Mesothelial cell of epicardium (in vitro differentiated cells): ENCODE data around the gene DLGAP3. TPM values are rescaled to one million over a fixed set of nuclear protein-coding genes. Genes with fewer than 3 reads are reported as not detected.

ENCODE experiments used
- DNase-seq, 2 experiments: peaks; one replicate each; pipeline ENCODE4 v3.0.0; 2021; ENCODE audit warnings: low spot score in 2 of 2; ENCODE audit not compliant: unreplicated experiment in 2 of 2
- H3K27ac Mint-ChIP-seq: 2 replicates; pipeline ENCODE4 v1.8.0; 2021; ENCODE audit warnings: mixed read lengths
- H3K27me3 Mint-ChIP-seq: 2 replicates; pipeline ENCODE4 v1.8.0; 2021; ENCODE audit warnings: low read depth, mixed read lengths
- H3K36me3 Mint-ChIP-seq: 2 replicates; pipeline ENCODE4 v1.8.0; 2021; ENCODE audit warnings: mixed read lengths
- H3K4me1 Mint-ChIP-seq: 2 replicates; pipeline ENCODE4 v1.8.0; 2021; ENCODE audit warnings: mixed read lengths
- H3K4me3 Mint-ChIP-seq: 2 replicates; pipeline ENCODE4 v1.8.0; 2021; ENCODE audit warnings: mild to moderate bottlenecking, moderate library complexity, mixed read lengths
- H3K9me3 Mint-ChIP-seq: 2 replicates; pipeline ENCODE4 v1.8.0; 2021; ENCODE audit warnings: mixed read lengths
- CTCF ChIP-seq: fragments of 200-600 bp; sonication (generic); IDR thresholded peaks from one replicate; pipeline ENCODE4 v1.5.0; 2021; ENCODE audit warnings: antibody characterized with exemption; ENCODE audit not compliant: unreplicated experiment
- total RNA-seq: library from RNA; stranded (reverse); gene quantifications from 3 replicates; pipeline ENCODE4 v1.2.1, GENCODE V29; 2021

Gene DLGAP3
- total RNA-seq, 1 donor from 2014 or later = 0.27 TPM

GRCh38 chr1:34898330-34898761 is 31.1 kb downstream of the DLGAP3 start:
- Mint-ChIP-seq H3K27me3 (peaks cover 49% of the 10 kb centered on the region), H3K9me3 (peaks cover under 1% of the 10 kb centered on the region), H3K4me3 (no peak overlapping the region), H3K27ac (no peak overlapping the region), H3K36me3 (no peaks in the 10 kb centered on the region), H3K4me1 (peaks cover 9% of the 10 kb centered on the region)
- no peak for TF ChIP-seq CTCF
- DNase-seq = no peak

- no peak overlapping the region for H3K27ac Mint-ChIP-seq
- no peak for TF ChIP-seq CTCF
- no peak overlapping the region for H3K4me3 Mint-ChIP-seq
- no peak for DNase-seq
- H3K9me3 Mint-ChIP-seq = peaks cover 14% of the 10 kb centered on the region
- peaks cover 34% of the 10 kb centered on the region for H3K27me3 Mint-ChIP-seq
- no peaks in the 10 kb centered on the region for H3K36me3 Mint-ChIP-seq
- peaks cover 9% of the 10 kb centered on the region for H3K4me1 Mint-ChIP-seq
Observed at GRCh38 chr1:34896612-34897011, 32.8 kb downstream of the DLGAP3 start.

- no peak for TF ChIP-seq CTCF
- Mint-ChIP-seq H3K4me1 (peaks cover 3% of the 10 kb centered on the region), H3K9me3 (peaks cover 16% of the 10 kb centered on the region), H3K36me3 (no peaks in the 10 kb centered on the region), H3K27ac (no peak overlapping the region), H3K4me3 (no peak overlapping the region), H3K27me3 (peaks cover 68% of the 10 kb centered on the region)
- no peak for DNase-seq
Observed at GRCh38 chr1:34889705-34890104, 39.7 kb downstream of the DLGAP3 start.

- no peak for TF ChIP-seq CTCF
- Mint-ChIP-seq H3K36me3 (no peaks in the 10 kb centered on the region), H3K4me1 (peaks cover 3% of the 10 kb centered on the region), H3K27ac (no peak overlapping the region), H3K27me3 (peaks cover 85% of the 10 kb centered on the region), H3K9me3 (peaks cover 12% of the 10 kb centered on the region), H3K4me3 (no peak overlapping the region)
- no peak for DNase-seq
Observed at GRCh38 chr1:34887593-34887992, 41.9 kb downstream of the DLGAP3 start.

- peak overlapping the region; percentile 47 for H3K4me3 Mint-ChIP-seq
- H3K9me3 Mint-ChIP-seq = no peaks in the 10 kb centered on the region
- DNase-seq = peak in 1 of 2 experiments; percentile 71
- peaks cover 92% of the 10 kb centered on the region for H3K27me3 Mint-ChIP-seq
- no peaks in the 10 kb centered on the region for H3K36me3 Mint-ChIP-seq
- no peak for TF ChIP-seq CTCF
- no peak overlapping the region for H3K27ac Mint-ChIP-seq
- H3K4me1 Mint-ChIP-seq = peaks cover 3% of the 10 kb centered on the region
Observed at GRCh38 chr1:34885405-34886247, 43.8 kb downstream of the DLGAP3 start.
